Measurements from ENCODE around the gene HOOK2.

DNA sequence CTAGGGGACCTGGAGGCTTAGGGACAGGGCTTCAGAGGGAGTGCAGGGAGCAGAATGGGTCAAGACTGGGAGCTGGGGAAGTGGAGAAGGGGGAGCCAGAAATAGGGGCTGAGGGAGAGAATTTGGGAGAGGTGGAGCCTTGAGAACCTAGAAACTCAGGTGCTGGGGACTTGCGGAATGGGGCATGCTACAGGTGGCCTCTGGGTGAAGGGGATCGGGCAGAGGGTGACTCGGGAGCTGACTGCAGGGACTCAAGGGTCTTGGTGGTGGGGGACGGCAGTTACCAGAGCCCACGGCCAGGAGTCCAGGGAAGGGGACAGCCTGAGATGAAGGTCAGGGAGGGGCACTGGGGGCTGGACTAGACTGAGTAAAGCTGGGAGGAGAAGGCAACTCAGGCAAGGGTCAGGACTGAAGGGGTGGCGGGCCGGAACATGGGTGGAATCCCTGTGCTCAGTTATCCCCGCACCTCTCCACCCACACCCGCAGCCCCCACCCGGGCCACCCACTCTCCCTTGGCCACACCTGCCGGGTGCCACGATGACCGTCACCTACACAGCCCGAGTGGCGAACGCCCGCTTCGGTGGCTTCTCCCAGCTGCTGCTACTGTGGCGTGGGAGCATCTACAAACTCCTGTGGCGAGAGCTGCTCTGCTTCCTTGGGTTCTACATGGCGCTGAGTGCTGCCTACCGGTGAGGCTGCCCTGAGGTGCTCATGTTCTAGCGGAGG lies 23.1 kb downstream of the HOOK2 start:
- no peak for TF ChIP-seq ZBTB21 (tag by site-specific recombination; IDR thresholded peaks at IDR 0.05)
- no peak for TF ChIP-seq ZNF555 (tag by site-specific recombination; conservative IDR thresholded peaks at IDR 0.05)
- no peak for TF ChIP-seq ZBTB11 (tag by site-specific recombination; conservative IDR thresholded peaks at IDR 0.05; ENCODE audit: low read depth)

Data from HEK293 (cell line).